ENCODE measurements around the gene PI16. TPM values are rescaled to one million over a fixed set of nuclear protein-coding genes. Genes with fewer than 3 reads are reported as not detected.

The PI16 gene
- total and polyA plus RNA-seq, 2 donors (not counting 3 experiments of a cell fraction or from before 2014, with no cell fraction given), result 0.14 TPM; not detected in 1

DNA sequence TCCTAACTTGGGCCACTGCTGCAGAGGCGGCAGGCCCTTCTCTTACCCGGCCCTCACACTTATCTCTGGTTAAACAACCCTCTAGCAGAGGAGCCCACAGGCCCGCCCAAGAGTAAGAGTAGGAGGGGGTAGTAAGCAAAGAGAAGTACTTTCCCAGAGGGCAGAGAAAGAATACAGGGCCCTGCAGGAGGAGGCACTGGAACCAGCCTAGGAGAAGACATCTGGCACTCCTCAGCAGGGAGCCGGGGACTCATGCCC, 21.4 kb downstream of the PI16 start:
- intact Hi-C loops (cut with micrococcal nuclease), result no loop called here
- H3K4me1 ChIP-seq (ENCODE audit: control insufficient read depth, extremely low read depth, insufficient read depth, low read length), result no peaks in the 10 kb centered on the region
- BruUV-seq (replicated peaks), result no TSS peak
- H3K27ac ChIP-seq (ENCODE audit: insufficient read depth, low read depth, low read length), result no peak overlapping the region
- FAIRE-seq, result no peak
- peaks cover 30% of the 10 kb centered on the region for H3K79me2 ChIP-seq (ENCODE audit: control insufficient read depth, insufficient read depth, low read length)
- H3K27me3 ChIP-seq (ENCODE audit: control insufficient read depth in 2 of 2, insufficient read depth in 2 of 2, low read length in 2 of 2), result no peaks in the 10 kb centered on the region
- H3K9ac ChIP-seq (replicated peaks; ENCODE audit: extremely low read depth, insufficient read depth, low read length), result no peak overlapping the region
- no peak for TF ChIP-seq EZH2 (IDR thresholded peaks at IDR 0.05; ENCODE audit: borderline replicate concordance, low read depth, low read length, severe bottlenecking)
- no peak for TF ChIP-seq MYC (IDR thresholded peaks at IDR 0.05; ENCODE audit: low read depth, low read length)
- TF ChIP-seq, protein P1, sequence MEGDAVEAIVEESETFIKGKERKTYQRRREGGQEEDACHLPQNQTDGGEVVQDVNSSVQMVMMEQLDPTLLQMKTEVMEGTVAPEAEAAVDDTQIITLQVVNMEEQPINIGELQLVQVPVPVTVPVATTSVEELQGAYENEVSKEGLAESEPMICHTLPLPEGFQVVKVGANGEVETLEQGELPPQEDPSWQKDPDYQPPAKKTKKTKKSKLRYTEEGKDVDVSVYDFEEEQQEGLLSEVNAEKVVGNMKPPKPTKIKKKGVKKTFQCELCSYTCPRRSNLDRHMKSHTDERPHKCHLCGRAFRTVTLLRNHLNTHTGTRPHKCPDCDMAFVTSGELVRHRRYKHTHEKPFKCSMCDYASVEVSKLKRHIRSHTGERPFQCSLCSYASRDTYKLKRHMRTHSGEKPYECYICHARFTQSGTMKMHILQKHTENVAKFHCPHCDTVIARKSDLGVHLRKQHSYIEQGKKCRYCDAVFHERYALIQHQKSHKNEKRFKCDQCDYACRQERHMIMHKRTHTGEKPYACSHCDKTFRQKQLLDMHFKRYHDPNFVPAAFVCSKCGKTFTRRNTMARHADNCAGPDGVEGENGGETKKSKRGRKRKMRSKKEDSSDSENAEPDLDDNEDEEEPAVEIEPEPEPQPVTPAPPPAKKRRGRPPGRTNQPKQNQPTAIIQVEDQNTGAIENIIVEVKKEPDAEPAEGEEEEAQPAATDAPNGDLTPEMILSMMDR (IDR thresholded peaks at IDR 0.05; ENCODE audit: extremely low read depth in 1 of 2, insufficient read depth in 1 of 2, low read depth in 1 of 2, low read length in 2 of 2), result no peak
- no peaks in the 10 kb centered on the region for H4K20me1 ChIP-seq (replicated peaks; ENCODE audit: control insufficient read depth, extremely low read depth, insufficient read depth, low read length)
- no peak overlapping the region for H3K4me2 ChIP-seq (ENCODE audit: insufficient read depth, low read length)
- dilution Hi-C loops (cut with MboI; ENCODE audit: extremely low pct_ligation_motif_present, low sequenced_read_pairs), result no loop called here
- no peak overlapping the region for H3K4me3 ChIP-seq (replicated peaks in 1 of 3; ENCODE audit: insufficient read depth in 1 of 3, low read depth in 1 of 3, low read length in 3 of 3)
- ChIA-PET POLR2A (no interaction called here), CTCF (interaction anchor here (5.3 kb wide), 1 partner anchor 43 kb away, joined by 40 read pairs; no protein-coding TSS in a partner anchor)
- H3K9me3 ChIP-seq (replicated peaks; ENCODE audit: control insufficient read depth, insufficient read depth, low read length), result no peaks in the 10 kb centered on the region
- H3K36me3 ChIP-seq (ENCODE audit: control insufficient read depth in 2 of 2, extremely low read depth in 1 of 2, insufficient read depth in 2 of 2, low read length in 2 of 2), result peaks cover 32 to 77% of the 10 kb centered on the region in 2 experiments
- no peak for DNase-seq (ENCODE audit: low read depth, low spot score)
- no peaks in the 10 kb centered on the region for H3K9me1 ChIP-seq (replicated peaks; ENCODE audit: control insufficient read depth, extremely low read depth, insufficient read depth, low read length)
- no peak overlapping the region for H2AFZ ChIP-seq (ENCODE audit: low read depth, low read length)

DNA sequence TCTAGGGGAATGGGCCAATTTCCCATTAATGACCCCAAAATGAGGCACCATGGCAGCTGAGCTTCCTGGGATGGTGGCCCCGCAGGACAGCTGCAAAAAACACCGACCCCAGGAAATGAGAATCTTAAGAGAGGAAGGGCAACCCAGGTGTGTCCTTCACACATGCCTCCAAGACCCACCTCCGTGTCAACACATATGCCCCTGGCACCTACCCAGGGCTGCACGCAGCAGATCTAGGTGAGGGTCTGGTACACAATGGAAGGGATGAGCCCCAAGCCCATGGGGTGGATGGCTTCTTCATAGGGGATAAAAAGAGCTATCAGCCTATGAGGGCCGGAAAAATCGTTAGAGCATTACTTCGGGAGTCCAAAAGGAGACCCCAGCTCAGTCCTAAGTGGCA, 22.0 kb downstream of the PI16 start:
- H3K27ac ChIP-seq (ENCODE audit: insufficient read depth, low read depth, low read length), result no peak overlapping the region
- peaks cover 32 to 74% of the 10 kb centered on the region in 2 experiments for H3K36me3 ChIP-seq (ENCODE audit: control insufficient read depth in 2 of 2, extremely low read depth in 1 of 2, insufficient read depth in 2 of 2, low read length in 2 of 2)
- ChIA-PET POLR2A (no interaction called here), CTCF (interaction anchor here (1.0 to 5.3 kb wide), 2 partner anchors 42 to 76 kb away, joined by 3 to 40 read pairs; no protein-coding TSS in a partner anchor)
- FAIRE-seq, result no peak
- no peaks in the 10 kb centered on the region for H3K4me1 ChIP-seq (ENCODE audit: control insufficient read depth, extremely low read depth, insufficient read depth, low read length)
- H3K4me2 ChIP-seq (ENCODE audit: insufficient read depth, low read length), result no peak overlapping the region
- H3K9me3 ChIP-seq (replicated peaks; ENCODE audit: control insufficient read depth, insufficient read depth, low read length), result no peaks in the 10 kb centered on the region
- intact Hi-C loops (cut with micrococcal nuclease) (no loop called here), dilution Hi-C loops (cut with MboI; ENCODE audit: extremely low pct_ligation_motif_present, low sequenced_read_pairs) (no loop called here)
- H3K79me2 ChIP-seq (ENCODE audit: control insufficient read depth, insufficient read depth, low read length), result peaks cover 35% of the 10 kb centered on the region
- no peaks in the 10 kb centered on the region for H4K20me1 ChIP-seq (replicated peaks; ENCODE audit: control insufficient read depth, extremely low read depth, insufficient read depth, low read length)
- no TSS peak for BruUV-seq (replicated peaks)
- H3K9me1 ChIP-seq (replicated peaks; ENCODE audit: control insufficient read depth, extremely low read depth, insufficient read depth, low read length), result no peaks in the 10 kb centered on the region
- no peak for DNase-seq (ENCODE audit: low read depth, low spot score)
- H3K27me3 ChIP-seq (ENCODE audit: control insufficient read depth in 2 of 2, insufficient read depth in 2 of 2, low read length in 2 of 2), result no peaks in the 10 kb centered on the region
- H2AFZ ChIP-seq (ENCODE audit: low read depth, low read length), result no peak overlapping the region
- no peak overlapping the region for H3K9ac ChIP-seq (replicated peaks; ENCODE audit: extremely low read depth, insufficient read depth, low read length)
- TF ChIP-seq POLR2AphosphoS5 (IDR thresholded peaks at IDR 0.05; ENCODE audit: insufficient read depth, low read depth, low read length) (no peak), MYC (IDR thresholded peaks at IDR 0.05; ENCODE audit: low read depth, low read length) (no peak), MAX (IDR thresholded peaks at IDR 0.05; ENCODE audit: insufficient read depth, insufficient read length) (no peak), GATA2 (IDR thresholded peaks at IDR 0.05; ENCODE audit: insufficient read depth, insufficient read length, low read depth, low read length) (no peak), FOS (IDR thresholded peaks at IDR 0.05; ENCODE audit: borderline replicate concordance, insufficient read depth, low read length) (no peak), EZH2 (IDR thresholded peaks at IDR 0.05; ENCODE audit: borderline replicate concordance, low read depth, low read length, severe bottlenecking) (no peak), POLR2A (IDR thresholded peaks at IDR 0.05; ENCODE audit: low read depth, low read length) (no peak), JUN (IDR thresholded peaks at IDR 0.05; ENCODE audit: borderline replicate concordance, insufficient read depth, insufficient read length, low read depth) (no peak)
- TF ChIP-seq, protein P1 (IDR thresholded peaks at IDR 0.05; ENCODE audit: extremely low read depth in 1 of 2, insufficient read depth in 1 of 2, low read depth in 1 of 2, low read length in 2 of 2), result no peak
- H3K4me3 ChIP-seq (replicated peaks in 1 of 3; ENCODE audit: insufficient read depth in 1 of 3, low read depth in 1 of 3, low read length in 3 of 3), result no peak overlapping the region
